ENCODE data around the gene SHROOM1.

Gene SHROOM1, protein sequence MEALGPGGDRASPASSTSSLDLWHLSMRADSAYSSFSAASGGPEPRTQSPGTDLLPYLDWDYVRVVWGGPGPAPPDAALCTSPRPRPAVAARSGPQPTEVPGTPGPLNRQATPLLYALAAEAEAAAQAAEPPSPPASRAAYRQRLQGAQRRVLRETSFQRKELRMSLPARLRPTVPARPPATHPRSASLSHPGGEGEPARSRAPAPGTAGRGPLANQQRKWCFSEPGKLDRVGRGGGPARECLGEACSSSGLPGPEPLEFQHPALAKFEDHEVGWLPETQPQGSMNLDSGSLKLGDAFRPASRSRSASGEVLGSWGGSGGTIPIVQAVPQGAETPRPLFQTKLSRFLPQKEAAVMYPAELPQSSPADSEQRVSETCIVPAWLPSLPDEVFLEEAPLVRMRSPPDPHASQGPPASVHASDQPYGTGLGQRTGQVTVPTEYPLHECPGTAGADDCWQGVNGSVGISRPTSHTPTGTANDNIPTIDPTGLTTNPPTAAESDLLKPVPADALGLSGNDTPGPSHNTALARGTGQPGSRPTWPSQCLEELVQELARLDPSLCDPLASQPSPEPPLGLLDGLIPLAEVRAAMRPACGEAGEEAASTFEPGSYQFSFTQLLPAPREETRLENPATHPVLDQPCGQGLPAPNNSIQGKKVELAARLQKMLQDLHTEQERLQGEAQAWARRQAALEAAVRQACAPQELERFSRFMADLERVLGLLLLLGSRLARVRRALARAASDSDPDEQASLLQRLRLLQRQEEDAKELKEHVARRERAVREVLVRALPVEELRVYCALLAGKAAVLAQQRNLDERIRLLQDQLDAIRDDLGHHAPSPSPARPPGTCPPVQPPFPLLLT

DNA sequence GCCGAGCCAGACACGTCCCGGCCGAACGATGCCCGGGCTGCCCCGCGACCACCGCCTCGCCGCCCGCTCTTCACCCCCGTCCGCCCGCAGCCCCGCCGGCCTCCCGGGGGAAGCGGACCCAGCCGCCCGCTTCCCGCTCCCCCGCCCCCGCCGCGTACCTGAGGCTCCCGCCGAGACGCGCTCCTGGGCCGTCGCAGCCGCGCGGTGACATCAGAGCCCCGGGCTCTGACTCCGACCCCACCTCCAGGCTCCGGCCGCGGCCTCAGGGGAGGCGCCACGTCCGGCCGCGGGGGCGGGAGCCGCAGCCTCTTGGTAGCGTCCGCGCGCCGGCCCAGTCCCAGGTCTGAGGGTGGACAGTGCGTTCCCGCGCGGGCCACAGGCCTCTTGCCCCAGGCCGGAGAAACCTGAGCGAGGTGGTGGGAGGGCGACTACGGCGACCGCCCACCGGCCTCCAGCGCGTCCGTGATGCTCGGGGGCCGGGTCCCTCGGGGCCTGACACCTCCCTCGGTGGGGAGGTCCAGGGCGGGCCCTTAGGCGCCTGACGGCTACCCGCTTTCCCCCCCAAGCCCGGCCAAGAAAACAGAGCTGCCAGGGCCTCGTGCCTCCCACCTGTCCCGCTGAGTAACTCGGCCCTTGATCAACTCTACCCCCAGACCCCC is at the start of gene SHROOM1:
Gene SHROOM1 (minus strand): TSS at position 212 of the 659 bp plus-strand sequence. CDS start 4,507 bp downstream, outside the sequence.
- no peak for DNase-seq (ENCODE audit: insufficient read length, low spot score)
- no peak for TF ChIP-seq CTCF (IDR thresholded peaks at IDR 0.05; ENCODE audit: insufficient read depth, missing control alignments)
- no peak for FAIRE-seq

- FAIRE-seq (no peak), DNase-seq (ENCODE audit: insufficient read length, low spot score) (no peak)
- TF ChIP-seq CTCF (IDR thresholded peaks at IDR 0.05; ENCODE audit: insufficient read depth, missing control alignments) = no peak
These were observed 47.5 kb upstream of the SHROOM1 start for GRCh38 chr5:132877938-132878337.

DNA sequence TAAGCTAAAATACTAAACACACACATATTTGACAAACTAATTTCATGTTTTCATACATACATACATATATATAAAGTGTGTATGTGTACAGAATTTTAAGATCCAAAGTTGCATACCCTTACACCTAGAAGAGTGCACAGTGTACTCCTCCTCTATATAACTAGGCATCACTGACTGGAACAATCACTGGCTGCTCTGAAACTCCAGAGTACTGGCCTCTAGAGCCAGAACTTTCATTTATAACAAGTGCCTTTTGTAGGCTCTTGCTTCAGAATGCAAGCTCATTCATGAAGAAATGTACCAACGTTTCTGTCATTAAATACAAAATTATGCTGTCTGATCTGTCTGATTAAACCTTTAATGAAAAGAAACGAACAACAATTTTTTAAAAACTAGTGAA is 47.0 kb upstream of the SHROOM1 start:
- FAIRE-seq = no peak
- TF ChIP-seq CTCF (IDR thresholded peaks at IDR 0.05; ENCODE audit: insufficient read depth, missing control alignments) = no peak
- DNase-seq (ENCODE audit: insufficient read length, low spot score) = no peak

DNA sequence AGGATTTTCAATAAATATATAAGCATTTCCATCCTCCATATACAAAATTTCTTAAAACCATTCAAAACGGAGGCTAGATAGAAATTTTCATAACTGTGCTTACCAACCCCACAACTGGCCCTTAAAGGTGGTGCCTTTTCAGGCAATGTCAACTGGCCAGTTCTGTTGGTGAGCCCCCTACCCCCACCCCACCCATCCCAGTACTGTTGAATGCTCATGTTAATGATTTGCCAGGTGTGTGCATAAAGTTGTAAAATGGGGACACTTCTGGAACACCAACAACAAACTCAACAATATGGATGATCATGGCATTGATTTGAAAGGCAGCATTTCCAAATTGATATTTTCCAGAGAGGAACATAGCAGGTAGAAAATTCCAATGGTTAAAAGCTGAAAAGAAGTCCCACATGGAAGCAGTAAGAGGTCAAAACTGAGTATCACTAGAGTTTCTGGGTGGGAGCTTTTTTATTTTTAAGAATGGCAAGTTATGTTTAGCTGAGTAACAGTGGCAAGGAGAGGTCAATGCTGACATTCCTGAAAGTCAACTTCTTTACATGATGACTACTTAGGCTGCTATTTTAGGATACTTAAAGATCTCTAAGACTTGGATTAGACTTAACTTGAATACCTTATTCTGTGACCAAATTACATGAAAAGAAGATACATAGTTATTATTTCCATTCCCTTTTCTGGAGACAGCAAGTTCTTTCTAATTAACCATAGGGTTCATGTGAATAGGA is 45.7 kb upstream of the SHROOM1 start:
- FAIRE-seq = no peak
- no peak for DNase-seq (ENCODE audit: insufficient read length, low spot score)
- TF ChIP-seq CTCF (IDR thresholded peaks at IDR 0.05; ENCODE audit: insufficient read depth, missing control alignments) = no peak

GRCh38 chr5:132873930-132874271 is 43.5 kb upstream of the SHROOM1 start:
- TF ChIP-seq CTCF (IDR thresholded peaks at IDR 0.05; ENCODE audit: insufficient read depth, missing control alignments) = no peak
- FAIRE-seq (no peak), DNase-seq (ENCODE audit: insufficient read length, low spot score) (no peak)

DNA sequence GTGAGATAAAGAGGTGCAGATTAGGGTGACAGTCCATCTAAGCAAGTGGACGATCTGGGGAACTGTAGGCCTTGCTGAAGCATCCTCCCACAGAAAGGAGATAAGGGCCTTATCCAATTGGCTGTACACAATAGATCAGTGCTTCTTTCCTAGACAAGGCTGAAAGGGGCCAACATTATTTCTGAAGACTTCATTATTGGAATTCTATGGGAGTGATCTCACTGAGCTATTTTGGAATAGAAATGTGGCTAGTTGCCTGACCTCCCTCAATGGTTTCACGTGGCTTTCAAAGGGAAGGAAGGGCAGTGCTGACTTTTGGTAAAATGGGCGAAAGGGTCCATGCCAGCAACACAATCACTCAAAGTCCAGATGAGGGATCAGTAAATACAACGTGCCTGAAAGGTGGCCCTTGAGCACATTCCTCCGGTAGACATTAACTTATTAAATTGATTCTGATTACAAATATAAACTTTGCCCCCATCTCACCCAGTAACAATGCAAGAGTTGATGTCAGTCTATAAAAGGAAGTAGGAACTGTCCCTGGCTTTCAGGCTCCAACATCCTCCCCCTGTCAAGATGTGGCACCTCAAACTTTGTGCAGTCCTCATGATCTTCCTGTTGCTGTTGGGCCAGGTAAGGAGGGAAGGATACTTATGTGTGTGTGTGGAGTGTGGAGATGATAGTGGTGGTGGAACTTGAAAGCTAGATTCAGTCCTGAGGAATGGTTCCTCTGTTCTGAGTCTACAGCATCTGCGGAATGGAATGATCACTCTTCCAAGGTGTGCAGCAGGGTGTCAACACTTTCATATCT is 42.9 kb upstream of the SHROOM1 start, which contains the start of gene LEAP2:
Gene LEAP2 (plus strand): TSS at position 550 of the 811 bp plus-strand sequence. CDS start 27 bp downstream, at position 577.
- DNase-seq (ENCODE audit: insufficient read length, low spot score) = no peak
- FAIRE-seq = no peak

More for the DNA sequence above, 42.9 kb upstream of the SHROOM1 start, which contains the start of gene LEAP2:
- no peak for TF ChIP-seq CTCF (IDR thresholded peaks at IDR 0.05; ENCODE audit: insufficient read depth, missing control alignments)
